Adrenal gland (tissue), 12 donors: ENCODE data around the gene FAAP100. TPM values are rescaled to one million over a fixed set of nuclear protein-coding genes. Genes with fewer than 3 reads are reported as not detected.

Source experiments
- DNase-seq, 7 donors: peaks; one replicate each; pipeline ENCODE4 v3.0.0-alpha.2; 2019 to 2020
- H3K27ac ChIP-seq, 5 donors: fragments of 200-600 bp; sonication (generic) in 4 of 5; 1 replicate in 3 of 5; 2 replicates in 2 of 5; pipeline versions ENCODE4 v1.5.1 to v1.8.0; 2016 to 2020; ENCODE audit warnings: mild to moderate bottlenecking in 1 of 5
- H3K27me3 ChIP-seq: fragments of 200-600 bp; 2 replicates; pipeline ENCODE4 v1.8.0; 2021
- H3K36me3 ChIP-seq, 2 donors: fragments of 200-600 bp; replicated peaks in 1 of 2; 1 replicate in 1 of 2; 2 replicates in 1 of 2; pipeline versions ENCODE4 v1.5.1 to v1.8.0; 2018 to 2022
- H3K4me1 ChIP-seq, 2 donors: fragments of 200-600 bp; replicated peaks in 1 of 2; 1 replicate in 1 of 2; 2 replicates in 1 of 2; pipeline versions ENCODE4 v1.5.1 to v1.8.0; 2018 to 2021
- H3K4me3 ChIP-seq, 4 donors: fragments of 200-600 bp; sonication (generic) in 3 of 4; one replicate each; pipeline ENCODE4 v1.5.1; 2016 to 2018
- H3K9me3 ChIP-seq, 3 donors: fragments of 200-600 bp; sonication (generic) in 1 of 3; replicated peaks in 1 of 3; 1 replicate in 2 of 3; 2 replicates in 1 of 3; pipeline versions ENCODE4 v1.5.1 to v1.8.0; 2016 to 2021
- CTCF ChIP-seq, 6 experiments: fragments of 450-650 bp in 4 of 6; fragments of 200-600 bp in 2 of 6; sonication (generic) in 1 of 6; IDR thresholded peaks; 1 replicate in 5 of 6; 2 replicates in 1 of 6; pipeline versions ENCODE4 v1.5.1 to v1.8.0; 2016 to 2021; ENCODE audit warnings: antibody characterized with exemption in 6 of 6, mild to moderate bottlenecking in 2 of 6, moderate library complexity in 1 of 6
- POLR2A ChIP-seq, 2 donors: fragments of 450-650 bp; IDR thresholded peaks; one replicate each; pipeline ENCODE4 v1.6.1; 2017; ENCODE audit warnings: antibody characterized with exemption in 2 of 2, mild to moderate bottlenecking in 2 of 2, moderate library complexity in 1 of 2
- WGBS, 4 donors: extraction: QIAGEN DNeasy Blood & Tissue Kit in 2 of 4; methylation state at CpG; one replicate each; pipeline versions ENCODE4 v1.1.5 to v1.1.7; 2013 to 2017; 5-methylcytosine and 5-hydroxymethylcytosine counted together
- intact Hi-C, 2 donors: fragments of 100-400 bp; cut with DNase I; formaldehyde crosslinking; loops; one replicate each; pipeline versions ENCODE4 v1.14.1 to v1.15.0; 2022 to 2023
- polyA plus RNA-seq, 3 donors: library from polyadenylated mRNA; stranded (reverse); fragments of 200-250 nt in 2 of 3; fragments of 350-450 nt in 1 of 3; fragmentation: Illumina TruSeq in 1 of 3; extraction: RNeasy Lipid Tissue Mini Kit (QIAGEN cat#74804) in 1 of 3; gene quantifications; one replicate each; pipeline ENCODE4 v1.2.3, GENCODE V29; 2013 to 2014
- total RNA-seq, 9 donors: library from RNA; depleted of rRNA in 4 of 9; stranded (reverse); fragments of >200 nt in 4 of 9; fragments of 120-200 nt in 1 of 9; fragmentation: NEBNext Ultra II Directional in 1 of 9; extraction: Animal tissue kit (Norgen Biotek cat#: 25700) in 1 of 9; gene quantifications; one replicate each; pipeline versions ENCODE4 v1.1.0 to v1.2.4, GENCODE V29; 2013 to 2023
- donor health status: healthy with polysubstance abuse.
- donor health status: Bipolar disorder and iron deficiency.
- donor health status: DM: yes; HTN: yes; CAD: no.
- donor health status: DM: no; HTN: no; CAD: no.
- donor health status: DM: no; HTN: no; CAD: no.
- donor health status: DM: yes; HTN: yes; CAD: no.

FAAP100 gene
- total and polyA plus RNA-seq, 12 donors = 2.5 to 89.0 (median 31.7) TPM

DNA sequence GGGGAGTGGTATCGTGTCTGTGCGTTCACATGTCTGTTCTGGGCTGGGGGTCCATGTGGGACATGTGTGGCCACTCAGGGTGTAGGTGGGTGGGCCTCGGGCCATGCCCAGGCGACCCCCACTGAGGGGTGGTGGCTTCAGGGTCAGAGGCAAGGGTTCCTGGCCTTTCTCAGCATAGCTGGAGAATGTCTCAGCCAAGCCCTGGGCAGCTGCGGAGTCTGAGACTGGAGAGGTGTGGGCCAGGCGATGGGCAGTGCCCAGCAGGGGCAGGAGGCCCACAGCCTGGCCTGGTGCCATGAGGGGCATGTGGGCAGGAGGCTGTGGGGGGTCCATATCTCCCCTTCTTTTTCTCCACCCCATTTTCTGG is 22.7 kb downstream of the FAAP100 start:
- TF ChIP-seq POLR2A (IDR thresholded peaks at IDR 0.05) (no peak), CTCF (IDR thresholded peaks at IDR 0.05) (no peak)
- H3K27ac ChIP-seq = no peak overlapping the region
- no peaks in the 10 kb centered on the region for H3K9me3 ChIP-seq
- 70 to 87% (median 77%) methylated on average over 2 to 6 of the region's 6 CpGs for WGBS, 4 donors
- intact Hi-C loops = no loop called here
- peaks cover 22% of the 10 kb centered on the region for H3K27me3 ChIP-seq
- H3K4me3 ChIP-seq = no peak overlapping the region
- no peak for DNase-seq
- no peaks in the 10 kb centered on the region for H3K36me3 ChIP-seq
- H3K4me1 ChIP-seq = no peaks in the 10 kb centered on the region

- no peaks in the 10 kb centered on the region for H3K4me1 ChIP-seq
- no peaks in the 10 kb centered on the region for H3K9me3 ChIP-seq
- TF ChIP-seq CTCF (IDR thresholded peaks at IDR 0.05) (no peak), POLR2A (IDR thresholded peaks at IDR 0.05) (no peak)
- H3K27me3 ChIP-seq = peaks cover 26% of the 10 kb centered on the region
- H3K4me3 ChIP-seq = no peak overlapping the region
- WGBS, 4 donors = 72 to 88% (median 78%) methylated on average over 27 to 62 of the region's 62 CpGs
- no peaks in the 10 kb centered on the region for H3K36me3 ChIP-seq
- intact Hi-C loops = no loop called here
- no peak overlapping the region for H3K27ac ChIP-seq
- no peak for DNase-seq
Observed at GRCh38 chr17:81528651-81529436, 23.3 kb downstream of the FAAP100 start.

GRCh38 chr17:81528384-81528650 is 23.8 kb downstream of the FAAP100 start:
- H3K36me3 ChIP-seq = no peaks in the 10 kb centered on the region
- no peaks in the 10 kb centered on the region for H3K4me1 ChIP-seq
- no peak overlapping the region for H3K4me3 ChIP-seq
- no peak overlapping the region for H3K27ac ChIP-seq
- WGBS, 4 donors = 52 to 61% (median 55%) methylated on average over 4 to 20 of the region's 20 CpGs
- no peak for DNase-seq
- H3K9me3 ChIP-seq = no peaks in the 10 kb centered on the region
- TF ChIP-seq POLR2A (IDR thresholded peaks at IDR 0.05) (no peak), CTCF (IDR thresholded peaks at IDR 0.05) (no peak)
- intact Hi-C loops = no loop called here
- peaks cover 31% of the 10 kb centered on the region for H3K27me3 ChIP-seq

- WGBS, 4 donors = 48 to 59% (median 51%) methylated on average over 26 to 42 of the region's 42 CpGs
- TF ChIP-seq POLR2A (IDR thresholded peaks at IDR 0.05) (no peak), CTCF (IDR thresholded peaks at IDR 0.05) (no peak)
- Histone ChIP-seq H3K4me1 (no peaks in the 10 kb centered on the region), H3K9me3 (no peaks in the 10 kb centered on the region), H3K36me3 (no peaks in the 10 kb centered on the region), H3K27me3 (peaks cover 32% of the 10 kb centered on the region), H3K27ac (no peak within 1 kb of the TSS), H3K4me3 (no peak within 1 kb of the TSS)
- intact Hi-C loops = no loop called here
- DNase-seq = no peak
Observed at GRCh38 chr17:81527591-81528383, 24.4 kb downstream of the FAAP100 start, which contains the start of gene FSCN2. Gene FSCN2 (plus strand): TSS chr17:81528377. CDS start chr17:81528532, 155 bp downstream.
